BLaER1 (cell line): Measurements from ENCODE around the gene TAF3.

Source experiments
- H3K27ac ChIP-seq: shearing (Covaris generic); formaldehyde crosslinking; 2 replicates; pipeline ENCODE4 v1.8.1; 2022
- H3K27me3 ChIP-seq: shearing (Covaris generic); formaldehyde crosslinking; 2 replicates; pipeline ENCODE4 v1.8.1; 2022
- H3K36me3 ChIP-seq: shearing (Covaris generic); formaldehyde crosslinking; 2 replicates; pipeline ENCODE4 v1.8.1; 2022
- H3K4me1 ChIP-seq: shearing (Covaris generic); formaldehyde crosslinking; 2 replicates; pipeline ENCODE4 v1.8.1; 2022
- H3K4me2 ChIP-seq: shearing (Covaris generic); formaldehyde crosslinking; 2 replicates; pipeline ENCODE4 v1.8.1; 2022
- H3K4me3 ChIP-seq: shearing (Covaris generic); formaldehyde crosslinking; 2 replicates; pipeline ENCODE4 v1.8.1; 2022
- H3K9ac ChIP-seq: shearing (Covaris generic); formaldehyde crosslinking; 2 replicates; pipeline ENCODE4 v1.8.1; 2022
- H3K9me3 ChIP-seq: shearing (Covaris generic); formaldehyde crosslinking; 2 replicates; pipeline ENCODE4 v1.8.1; 2022
- H4K20me1 ChIP-seq: shearing (Covaris generic); formaldehyde crosslinking; 2 replicates; pipeline ENCODE4 v1.8.1; 2022
- Cebpa-rat ChIP-seq: shearing (Covaris generic); IDR thresholded peaks from 2 replicates; pipeline ENCODE4 v1.8.1; 2022

The TAF3 gene

GRCh38 chr10:7789390-7789789 lies 28.9 kb upstream of the TAF3 start:
- H3K27ac ChIP-seq = peak overlapping the region; percentile 96; the same call in 1 of the 2 replicates
- H3K4me3 ChIP-seq = peak overlapping the region; percentile 98
- H3K9ac ChIP-seq = peak overlapping the region; percentile 98
- H3K4me2 ChIP-seq = peak overlapping the region; percentile 95
- peaks cover 51% of the 10 kb centered on the region for H3K4me1 ChIP-seq
- H3K27me3 ChIP-seq = no peaks in the 10 kb centered on the region
- no peak for TF ChIP-seq Cebpa-rat
- peaks cover 96% of the 10 kb centered on the region for H4K20me1 ChIP-seq
- peaks cover 39% of the 10 kb centered on the region for H3K36me3 ChIP-seq
- no peaks in the 10 kb centered on the region for H3K9me3 ChIP-seq

GRCh38 chr10:7792541-7792940 lies 25.8 kb upstream of the TAF3 start:
- H3K27me3 ChIP-seq = no peaks in the 10 kb centered on the region
- H3K27ac ChIP-seq = no peak overlapping the region
- peaks cover 27% of the 10 kb centered on the region for H3K4me1 ChIP-seq
- peaks cover 96% of the 10 kb centered on the region for H4K20me1 ChIP-seq
- H3K4me2 ChIP-seq = no peak overlapping the region
- peaks cover 54% of the 10 kb centered on the region for H3K36me3 ChIP-seq
- TF ChIP-seq Cebpa-rat = no peak
- no peak overlapping the region for H3K4me3 ChIP-seq
- H3K9me3 ChIP-seq = no peaks in the 10 kb centered on the region
- H3K9ac ChIP-seq = no peak overlapping the region

GRCh38 chr10:7794251-7795026 lies 23.9 kb upstream of the TAF3 start:
- H3K36me3 ChIP-seq = peaks cover 73% of the 10 kb centered on the region
- H4K20me1 ChIP-seq = peaks cover 91% of the 10 kb centered on the region
- no peak overlapping the region for H3K27ac ChIP-seq

GRCh38 chr10:7795605-7796004 lies 22.7 kb upstream of the TAF3 start:
- H3K9ac ChIP-seq = no peak overlapping the region
- H3K27me3 ChIP-seq = no peaks in the 10 kb centered on the region
- H3K27ac ChIP-seq = no peak overlapping the region
- peaks cover 83% of the 10 kb centered on the region for H3K36me3 ChIP-seq
- H3K4me3 ChIP-seq = no peak overlapping the region
- no peak overlapping the region for H3K4me2 ChIP-seq
- no peaks in the 10 kb centered on the region for H3K9me3 ChIP-seq
- H3K4me1 ChIP-seq = peaks cover 11% of the 10 kb centered on the region; the same call in 1 of the 2 replicates
- TF ChIP-seq Cebpa-rat = no peak
- peaks cover 82% of the 10 kb centered on the region for H4K20me1 ChIP-seq

More at GRCh38 chr10:7794251-7795026, 23.9 kb upstream of the TAF3 start:
- no peaks in the 10 kb centered on the region for H3K9me3 ChIP-seq
- no peak for TF ChIP-seq Cebpa-rat
- H3K4me1 ChIP-seq = peaks cover 22% of the 10 kb centered on the region
- no peak overlapping the region for H3K9ac ChIP-seq
- no peak overlapping the region for H3K4me3 ChIP-seq
- H3K27me3 ChIP-seq = no peaks in the 10 kb centered on the region
- H3K4me2 ChIP-seq = no peak overlapping the region

- H3K9me3 ChIP-seq = no peaks in the 10 kb centered on the region
- no peak overlapping the region for H3K4me3 ChIP-seq
- H3K4me2 ChIP-seq = no peak overlapping the region
- H3K27ac ChIP-seq = no peak overlapping the region
- no peaks in the 10 kb centered on the region for H3K27me3 ChIP-seq
- H3K9ac ChIP-seq = no peak overlapping the region
- peaks cover 84% of the 10 kb centered on the region for H3K36me3 ChIP-seq
- H3K4me1 ChIP-seq = no peaks in the 10 kb centered on the region
- TF ChIP-seq Cebpa-rat = no peak
- peaks cover 73% of the 10 kb centered on the region for H4K20me1 ChIP-seq
Observed at GRCh38 chr10:7797582-7797981, 20.7 kb upstream of the TAF3 start.

GRCh38 chr10:7802606-7803005 lies 15.7 kb upstream of the TAF3 start:
- TF ChIP-seq Cebpa-rat = no peak
- peaks cover 51% of the 10 kb centered on the region for H4K20me1 ChIP-seq
- no peak overlapping the region for H3K4me3 ChIP-seq
- H3K27me3 ChIP-seq = no peaks in the 10 kb centered on the region
- H3K9ac ChIP-seq = no peak overlapping the region
- no peaks in the 10 kb centered on the region for H3K4me1 ChIP-seq
- H3K36me3 ChIP-seq = peaks cover 100% of the 10 kb centered on the region
- H3K27ac ChIP-seq = no peak overlapping the region
- H3K9me3 ChIP-seq = no peaks in the 10 kb centered on the region
- H3K4me2 ChIP-seq = no peak overlapping the region

GRCh38 chr10:7804216-7804615 lies 14.1 kb upstream of the TAF3 start:
- peaks cover 42% of the 10 kb centered on the region; the same call in 1 of the 2 replicates for H4K20me1 ChIP-seq
- no peaks in the 10 kb centered on the region for H3K27me3 ChIP-seq
- H3K9ac ChIP-seq = no peak overlapping the region
- no peak overlapping the region for H3K4me3 ChIP-seq
- TF ChIP-seq Cebpa-rat = no peak
- peaks cover 99% of the 10 kb centered on the region for H3K36me3 ChIP-seq
- no peaks in the 10 kb centered on the region for H3K9me3 ChIP-seq
- H3K4me1 ChIP-seq = no peaks in the 10 kb centered on the region
- H3K27ac ChIP-seq = no peak overlapping the region
- no peak overlapping the region for H3K4me2 ChIP-seq

- Histone ChIP-seq H3K4me3 (no peak overlapping the region), H3K36me3 (peaks cover 98% of the 10 kb centered on the region), H3K9ac (no peak overlapping the region), H3K9me3 (no peaks in the 10 kb centered on the region), H3K4me2 (no peak overlapping the region), H3K27me3 (no peaks in the 10 kb centered on the region), H3K4me1 (no peaks in the 10 kb centered on the region), H3K27ac (no peak overlapping the region), H4K20me1 (peaks cover 42% of the 10 kb centered on the region; the same call in 1 of the 2 replicates)
- TF ChIP-seq Cebpa-rat = no peak
Observed at GRCh38 chr10:7804741-7805140, 13.6 kb upstream of the TAF3 start.

GRCh38 chr10:7808686-7809267 lies 9.5 kb upstream of the TAF3 start:
- Histone ChIP-seq H3K27me3 (no peaks in the 10 kb centered on the region), H3K27ac (no peak overlapping the region), H3K4me3 (no peak overlapping the region), H3K4me2 (no peak overlapping the region), H3K9me3 (no peaks in the 10 kb centered on the region), H3K4me1 (no peaks in the 10 kb centered on the region), H4K20me1 (peaks cover 18% of the 10 kb centered on the region; the same call in 1 of the 2 replicates), H3K9ac (no peak overlapping the region), H3K36me3 (peaks cover 59% of the 10 kb centered on the region)
- TF ChIP-seq Cebpa-rat = no peak

GRCh38 chr10:7810443-7810842 lies 7.9 kb upstream of the TAF3 start:
- H3K4me1 ChIP-seq = no peaks in the 10 kb centered on the region
- H3K36me3 ChIP-seq = peaks cover 42% of the 10 kb centered on the region
- H3K9ac ChIP-seq = no peak overlapping the region
- H3K4me2 ChIP-seq = no peak overlapping the region
- H3K27me3 ChIP-seq = no peaks in the 10 kb centered on the region
- no peak overlapping the region for H3K27ac ChIP-seq
- H4K20me1 ChIP-seq = peaks cover 5% of the 10 kb centered on the region; the same call in 1 of the 2 replicates
- H3K9me3 ChIP-seq = no peaks in the 10 kb centered on the region
- H3K4me3 ChIP-seq = no peak overlapping the region
- TF ChIP-seq Cebpa-rat = no peak
